AG04450 (cell line): Measurements from ENCODE around the gene PKIB. TPM values are rescaled to one million over a fixed set of nuclear protein-coding genes. Genes with fewer than 3 reads are reported as not detected.

ENCODE experiments used
- CTCF ChIA-PET: fragments of 300-600, 350-600 bp; formaldehyde crosslinking; extraction: SDS; loops from one replicate; lab custom pipeline; 2022; ENCODE audit warnings: antibody characterized with exemption, inconsistent platforms; lab: Charles Lee
- POLR2A ChIA-PET: fragments of 350-600 bp; formaldehyde crosslinking; extraction: SDS; loops from one replicate; lab custom pipeline; 2021; ENCODE audit warnings: antibody characterized with exemption, inconsistent platforms; lab: Yijun Ruan, JAX
- DNase-seq: peaks from one replicate; pipeline ENCODE4 v3.0.0-alpha.2; 2011; ENCODE audit warnings: low read depth, low spot score
- H3K27ac ChIP-seq: one replicate; pipeline ENCODE4 v1.5.1; 2012; ENCODE audit warnings: low read depth, low read length, control low read depth
- H3K27me3 ChIP-seq: one replicate; pipeline ENCODE4 v1.6.0; 2012; ENCODE audit warnings: low read length; ENCODE audit not compliant: control insufficient read depth, insufficient read depth
- H3K4me3 ChIP-seq: 2 replicates; pipeline ENCODE4 v1.5.1; 2011; ENCODE audit warnings: mild to moderate bottlenecking, low read depth, low read length, control low read depth
- H3K9me3 ChIP-seq: 2 replicates; pipeline ENCODE4 v1.5.1; 2012; ENCODE audit warnings: low read length; ENCODE audit not compliant: control insufficient read depth, insufficient read depth
- CTCF ChIP-seq: IDR thresholded peaks from 2 replicates; pipeline ENCODE4 v1.5.1; 2011; ENCODE audit warnings: low read depth, low read length, control low read depth, inconsistent platforms
- polyA plus RNA-seq: library from polyadenylated mRNA; depleted of rRNA; stranded (reverse); fragments of >200 nt; gene quantifications from 2 replicates; pipeline ENCODE4 v1.2.3, GENCODE V29; 2011

PKIB gene
- polyA plus RNA-seq, 1 experiment: 8.1 TPM

- H3K27me3 ChIP-seq: no peaks in the 10 kb centered on the region
- DNase-seq: no peak
- H3K9me3 ChIP-seq: no peaks in the 10 kb centered on the region
- H3K27ac ChIP-seq: no peak overlapping the region
- TF ChIP-seq CTCF: no peak
- no peak overlapping the region for H3K4me3 ChIP-seq
- ChIA-PET CTCF (no interaction called here), POLR2A (no interaction called here)
Measured at GRCh38 chr6:122673343-122673961, 63.2 kb downstream of the PKIB start.

- no peak for TF ChIP-seq CTCF
- H3K27me3 ChIP-seq: no peaks in the 10 kb centered on the region
- no peak overlapping the region for H3K4me3 ChIP-seq
- H3K27ac ChIP-seq: no peak overlapping the region
- no peak for DNase-seq
- no peaks in the 10 kb centered on the region for H3K9me3 ChIP-seq
- CTCF ChIA-PET: interaction anchor here (0.9 kb wide), 1 partner anchor 162 kb away, joined by 3 read pairs; no protein-coding TSS in a partner anchor
- POLR2A ChIA-PET: no interaction called here
Measured at GRCh38 chr6:122676146-122676545, 65.9 kb downstream of the PKIB start.

GRCh38 chr6:122676688-122677087 lies 66.5 kb downstream of the PKIB start:
- CTCF ChIA-PET: interaction anchor here (0.9 kb wide), 1 partner anchor 162 kb away, joined by 3 read pairs; no protein-coding TSS in a partner anchor
- Histone ChIP-seq H3K27me3 (no peaks in the 10 kb centered on the region), H3K4me3 (no peak overlapping the region), H3K27ac (no peak overlapping the region), H3K9me3 (no peaks in the 10 kb centered on the region)
- TF ChIP-seq CTCF: no peak
- DNase-seq: no peak
- POLR2A ChIA-PET: no interaction called here

- no peak overlapping the region for H3K27ac ChIP-seq
- H3K4me3 ChIP-seq: no peak overlapping the region
- CTCF ChIA-PET: no interaction called here
- no peak for DNase-seq
- POLR2A ChIA-PET: no interaction called here
- H3K9me3 ChIP-seq: no peaks in the 10 kb centered on the region
- TF ChIP-seq CTCF: no peak
- H3K27me3 ChIP-seq: no peaks in the 10 kb centered on the region
Measured at GRCh38 chr6:122677406-122677805, 67.2 kb downstream of the PKIB start.

GRCh38 chr6:122678841-122679240 lies 68.6 kb downstream of the PKIB start:
- no peaks in the 10 kb centered on the region for H3K27me3 ChIP-seq
- no peak for TF ChIP-seq CTCF
- DNase-seq: no peak
- ChIA-PET POLR2A (no interaction called here), CTCF (no interaction called here)
- H3K4me3 ChIP-seq: no peak overlapping the region
- H3K27ac ChIP-seq: no peak overlapping the region
- H3K9me3 ChIP-seq: no peaks in the 10 kb centered on the region
